HG02798 (cell line): ENCODE data around the gene PNLIPRP1.

Experiments used
- ATAC-seq: cut with Tn5 transposase; IDR thresholded peaks from one replicate; pipeline ENCODE4 v1.9.1; 2021; ENCODE audit warnings: mild to moderate bottlenecking; ENCODE audit not compliant: unreplicated experiment, poor library complexity

Gene PNLIPRP1

DNA sequence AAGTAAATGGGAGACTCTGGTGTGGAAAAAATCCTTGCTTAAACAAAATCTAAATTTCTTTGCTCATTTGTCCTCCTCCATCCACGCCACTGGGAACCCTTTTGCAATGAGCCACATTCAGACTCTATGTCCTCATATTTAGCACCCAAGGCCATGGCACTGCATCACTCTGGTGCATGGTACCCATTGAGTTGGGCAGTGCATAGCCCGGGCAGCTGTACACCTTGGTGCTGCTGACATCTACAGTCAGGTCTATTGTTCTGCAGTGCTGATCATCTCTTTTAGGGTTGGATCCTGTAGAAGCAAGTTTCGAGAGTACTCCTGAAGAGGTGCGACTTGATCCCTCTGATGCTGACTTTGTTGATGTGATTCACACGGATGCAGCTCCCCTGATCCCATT lies 6.8 kb downstream of the PNLIPRP1 start:
- no peak for ATAC-seq

DNA sequence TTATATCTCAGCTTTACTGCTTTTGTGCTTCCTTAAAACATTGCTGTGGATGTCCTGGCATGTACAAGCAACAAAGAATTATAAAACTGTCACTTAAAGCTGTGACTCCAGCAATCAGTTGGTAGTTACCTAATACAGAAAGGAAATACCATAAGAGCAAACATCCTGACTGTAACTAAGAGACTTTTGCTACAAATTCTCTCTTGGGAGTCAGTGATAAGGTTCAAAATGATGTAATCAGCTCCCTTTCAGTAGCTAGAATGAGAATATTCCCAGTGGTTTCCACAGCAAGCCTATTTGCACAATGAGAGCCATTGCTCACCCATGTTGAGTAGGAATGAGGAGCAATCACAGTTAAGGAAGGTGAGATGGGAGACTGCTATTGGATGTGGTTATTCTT lies 7.6 kb downstream of the PNLIPRP1 start:
- ATAC-seq = no peak

DNA sequence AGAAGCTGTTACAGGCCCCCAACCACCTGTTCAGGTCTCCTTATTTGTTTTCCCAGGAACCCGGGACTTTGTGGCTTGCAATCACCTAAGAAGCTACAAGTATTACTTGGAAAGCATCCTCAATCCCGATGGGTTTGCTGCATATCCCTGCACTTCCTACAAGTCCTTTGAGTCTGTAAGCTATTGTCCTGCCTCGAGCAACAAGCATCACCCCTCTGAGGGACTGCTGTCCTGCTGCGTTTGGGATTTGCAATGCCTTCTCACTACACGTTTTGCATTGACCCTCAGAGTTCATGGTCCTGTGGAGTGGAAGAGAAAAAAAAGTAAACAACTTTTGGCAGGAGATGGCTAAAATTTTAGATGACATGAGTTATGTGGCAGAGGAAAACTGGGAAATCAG lies 9.2 kb downstream of the PNLIPRP1 start:
- ATAC-seq = no peak

DNA sequence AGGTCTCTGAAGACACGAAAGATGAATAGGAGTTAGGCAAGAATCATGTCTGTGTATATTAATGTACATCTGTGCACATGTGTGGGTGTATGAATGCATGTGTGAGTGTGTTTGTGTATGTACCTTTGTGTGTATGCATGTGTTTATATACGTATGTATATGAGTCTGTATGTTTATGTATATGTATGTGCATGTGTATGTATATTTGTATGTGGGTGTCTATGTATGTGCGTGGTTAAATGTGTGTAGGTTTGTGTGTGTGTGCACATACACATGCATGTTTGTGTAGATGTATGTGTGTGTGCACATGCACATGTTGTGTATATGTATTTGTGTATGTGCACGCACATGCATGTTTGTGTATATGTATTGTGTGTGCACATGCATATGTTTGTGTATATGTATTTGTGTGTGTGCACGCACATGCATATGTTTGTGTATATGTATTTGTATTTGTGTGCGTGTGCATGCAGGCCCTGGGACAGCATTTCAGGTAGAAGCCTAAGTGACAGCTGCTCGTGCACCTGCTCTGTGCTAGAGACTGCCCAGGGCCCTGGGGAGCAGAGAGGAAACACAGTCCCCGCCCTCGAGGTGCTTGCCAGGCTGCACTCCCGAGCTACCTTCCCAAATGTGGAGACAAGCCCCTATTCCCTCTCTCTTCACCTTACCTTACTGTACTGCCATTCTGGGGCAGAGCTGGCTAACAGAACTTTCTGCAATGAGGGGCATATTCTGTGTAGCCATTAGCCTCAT lies 12.1 kb downstream of the PNLIPRP1 start:
- ATAC-seq = no peak

DNA sequence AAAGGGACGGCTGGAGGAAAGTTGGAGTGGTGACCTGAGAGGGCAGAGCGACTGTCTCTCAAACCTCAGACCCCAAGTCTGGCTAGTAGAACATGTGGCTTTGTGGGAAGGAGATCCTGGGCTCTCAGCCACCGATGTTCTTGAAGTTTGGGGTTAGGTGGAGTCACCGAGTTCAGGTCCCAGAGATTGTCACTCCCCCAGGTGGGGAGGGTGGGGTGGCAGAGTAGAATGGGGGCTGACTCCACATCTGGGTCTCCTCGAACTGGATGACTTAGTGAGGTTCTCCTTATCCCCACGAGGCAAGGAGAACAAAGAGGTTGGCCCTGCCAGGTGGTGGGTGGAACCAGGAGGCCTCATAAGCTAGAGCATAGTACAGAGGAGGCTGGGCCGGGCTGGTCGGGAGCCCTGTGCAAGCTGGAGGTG lies 15.3 kb downstream of the PNLIPRP1 start:
- no peak for ATAC-seq

DNA sequence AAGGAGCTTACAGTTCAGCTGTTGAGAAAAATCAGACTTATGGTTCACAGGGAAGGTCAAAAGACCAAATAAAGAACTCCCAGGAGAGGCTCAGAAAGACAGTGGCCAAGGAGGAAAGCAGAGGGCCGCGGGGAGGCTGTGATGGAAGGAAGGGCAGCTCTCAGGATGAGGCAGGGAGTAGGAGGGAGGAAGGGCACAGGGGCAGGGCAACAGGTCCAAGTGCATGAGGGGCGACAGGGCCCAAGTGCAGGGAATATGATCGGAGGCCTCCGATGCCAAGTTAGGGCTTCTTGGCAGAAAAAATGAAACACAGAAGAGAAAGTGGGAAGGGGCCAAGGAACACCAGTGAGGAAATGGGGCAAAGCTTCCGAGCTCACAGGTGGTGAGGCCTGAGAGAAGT lies 16.6 kb downstream of the PNLIPRP1 start:
- no peak for ATAC-seq

DNA sequence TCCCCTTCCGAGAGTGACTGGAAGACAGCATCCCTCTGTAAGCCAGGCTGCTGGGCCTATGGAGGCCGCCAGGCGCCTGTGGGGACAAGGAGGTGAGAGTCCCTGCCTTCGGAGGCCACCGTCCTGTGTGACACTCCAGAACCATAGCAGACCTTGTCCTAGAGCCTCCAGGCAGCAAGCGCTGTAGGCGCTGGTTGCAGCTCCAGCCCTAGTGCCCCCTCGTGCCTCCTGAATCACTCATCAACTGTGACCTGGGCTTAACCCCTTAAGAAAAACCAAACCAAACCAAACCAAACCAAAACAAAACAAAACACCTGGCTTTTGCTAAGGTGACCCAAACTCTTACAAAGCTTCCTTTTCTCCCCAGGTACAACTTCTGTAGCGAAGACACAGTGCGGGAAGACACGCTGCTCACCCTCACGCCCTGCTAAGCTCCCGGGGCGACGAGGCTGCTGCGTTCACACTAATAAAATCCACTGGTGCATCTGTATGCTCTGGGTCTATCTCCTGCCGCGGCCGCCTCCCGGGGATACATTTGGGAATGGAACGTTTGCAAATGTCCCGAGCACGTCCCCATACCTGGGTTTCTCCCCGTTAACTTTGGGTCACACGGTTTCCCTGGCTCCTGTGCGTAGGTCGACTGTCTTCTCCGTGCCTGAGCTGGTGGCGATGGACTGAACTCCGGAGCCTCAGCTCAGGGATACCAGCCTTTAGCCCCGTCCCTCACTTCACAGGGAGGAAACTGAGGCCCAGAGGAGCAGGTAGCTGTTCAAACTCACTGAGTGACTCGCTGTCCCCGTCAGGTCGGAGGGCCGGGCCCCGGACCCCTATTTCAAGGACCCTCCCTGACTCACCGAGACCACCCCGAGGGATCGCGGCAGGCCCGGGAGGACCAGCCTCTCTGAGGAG lies 18.2 kb downstream of the PNLIPRP1 start:
- no peak for ATAC-seq

DNA sequence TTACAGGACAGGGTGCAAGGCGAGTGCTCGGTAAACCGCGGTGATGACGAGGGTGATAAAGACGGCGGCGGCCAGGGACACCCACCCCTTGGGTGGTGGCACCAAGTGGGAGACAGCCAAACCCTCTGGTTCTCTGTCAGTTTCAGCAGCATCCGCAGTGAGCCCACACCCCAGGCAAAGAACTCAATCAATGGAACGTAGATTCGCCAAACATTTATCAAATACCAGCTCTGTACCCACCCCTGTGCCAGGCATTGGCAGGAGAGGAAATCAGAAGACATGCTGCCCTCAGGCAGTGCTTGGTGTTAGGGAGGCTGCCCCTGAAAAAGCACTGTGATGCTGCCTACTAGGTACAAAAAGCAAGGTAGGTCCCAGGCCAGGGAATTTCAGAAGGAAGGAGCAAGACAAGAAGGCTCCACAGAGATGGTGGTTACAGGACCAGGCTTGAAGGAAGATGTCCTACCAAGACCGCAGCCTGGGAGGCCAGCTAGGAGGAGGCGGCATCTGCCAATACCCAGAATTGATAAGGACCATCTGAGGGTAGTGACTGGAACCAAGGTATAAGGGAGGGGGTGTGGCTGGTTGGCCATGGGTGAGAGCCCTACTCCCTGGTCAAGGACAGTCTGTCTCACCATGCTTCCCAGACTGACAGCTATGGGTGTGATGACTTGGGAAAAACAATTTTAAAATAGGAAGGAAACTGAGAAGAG lies 19.8 kb downstream of the PNLIPRP1 start:
- no peak for ATAC-seq

DNA sequence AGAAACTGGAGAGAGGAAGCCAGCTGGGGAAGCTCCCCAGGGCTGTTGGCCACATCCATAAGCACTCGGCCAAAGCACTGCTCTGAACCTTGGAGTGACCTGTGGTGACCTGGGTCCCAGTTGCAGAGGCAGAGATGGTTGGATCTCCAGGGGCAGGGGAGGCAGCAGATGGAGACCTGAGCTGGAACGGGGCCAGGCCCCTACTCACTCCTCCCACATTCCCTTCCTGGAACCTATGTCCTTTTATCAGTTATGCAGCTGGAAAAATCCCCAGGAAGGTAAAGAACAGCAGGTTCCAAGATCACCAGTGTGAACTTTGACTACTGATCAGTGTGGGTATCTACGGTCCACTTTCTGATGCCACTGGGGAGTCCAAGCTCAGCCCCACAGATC lies 20.4 kb downstream of the PNLIPRP1 start:
- ATAC-seq = no peak

DNA sequence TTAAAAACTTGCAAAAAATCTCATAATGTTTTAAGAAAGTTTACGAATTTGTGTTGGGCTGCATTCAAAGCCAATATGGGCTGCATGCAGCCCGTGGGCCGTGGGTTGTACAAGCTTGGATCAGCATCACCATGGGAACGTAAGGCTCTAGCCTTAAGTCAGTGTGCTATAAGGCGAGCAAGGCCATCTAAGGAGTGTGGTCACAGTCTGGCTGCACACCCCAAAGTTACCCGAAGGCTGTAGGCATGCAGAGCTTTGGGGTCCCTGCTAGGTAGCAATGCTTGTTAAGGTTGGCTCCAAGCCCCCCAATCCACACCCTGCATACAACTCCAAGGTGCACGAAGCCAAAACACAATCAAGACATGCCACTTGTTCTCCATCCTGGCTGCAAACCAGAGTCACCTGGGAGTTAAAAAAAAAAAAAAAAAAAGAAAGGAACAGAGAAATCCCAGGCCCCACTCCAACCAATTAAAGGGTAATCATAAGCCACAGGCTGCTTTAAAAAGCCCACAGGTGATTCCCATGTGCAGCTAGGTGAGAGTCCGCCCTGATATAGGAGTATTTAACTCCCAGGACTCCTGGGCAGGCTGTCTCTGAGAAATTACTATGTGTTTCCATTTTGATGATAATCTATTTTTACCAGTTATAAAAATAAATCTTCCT lies 21.5 kb downstream of the PNLIPRP1 start:
- no peak for ATAC-seq

DNA sequence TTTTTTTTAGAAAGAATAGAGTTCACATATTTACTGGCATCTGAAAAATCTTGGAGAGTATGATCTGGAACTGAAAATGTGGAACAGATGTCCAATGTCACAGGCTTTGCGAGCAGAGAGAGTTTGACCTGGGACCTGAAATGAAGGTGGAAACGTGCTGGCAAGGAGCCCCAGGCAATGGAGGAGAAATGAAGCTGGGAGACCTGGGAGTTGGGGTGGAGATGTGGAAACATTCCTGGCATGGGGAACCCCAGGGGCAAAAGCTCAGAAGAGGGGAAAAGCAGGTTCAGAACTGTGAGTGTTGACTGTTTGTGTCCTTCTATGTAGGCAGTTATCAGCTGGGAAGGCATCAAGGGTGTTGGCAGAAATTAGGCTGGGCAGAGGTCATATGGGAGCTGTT lies 22.7 kb downstream of the PNLIPRP1 start:
- no peak for ATAC-seq

DNA sequence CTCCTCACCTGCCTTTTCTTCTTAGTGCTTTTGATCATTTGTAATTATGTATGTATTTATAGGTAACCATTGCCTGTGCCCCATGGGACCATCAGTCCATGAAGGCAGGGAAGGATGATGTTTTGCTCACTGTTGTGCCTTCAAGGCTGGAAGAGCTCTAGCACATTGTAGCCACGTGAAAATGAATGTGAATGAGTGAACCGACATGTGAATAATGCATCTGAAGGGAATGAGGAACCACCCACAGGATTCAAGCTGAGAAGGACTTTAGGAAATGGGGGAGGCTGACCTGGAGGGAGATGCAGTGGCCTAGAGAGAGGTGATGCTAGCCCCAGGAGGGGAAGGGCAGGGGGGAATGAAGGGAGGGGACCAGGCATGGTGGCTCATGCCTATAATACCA lies 24.0 kb downstream of the PNLIPRP1 start:
- no peak for ATAC-seq

DNA sequence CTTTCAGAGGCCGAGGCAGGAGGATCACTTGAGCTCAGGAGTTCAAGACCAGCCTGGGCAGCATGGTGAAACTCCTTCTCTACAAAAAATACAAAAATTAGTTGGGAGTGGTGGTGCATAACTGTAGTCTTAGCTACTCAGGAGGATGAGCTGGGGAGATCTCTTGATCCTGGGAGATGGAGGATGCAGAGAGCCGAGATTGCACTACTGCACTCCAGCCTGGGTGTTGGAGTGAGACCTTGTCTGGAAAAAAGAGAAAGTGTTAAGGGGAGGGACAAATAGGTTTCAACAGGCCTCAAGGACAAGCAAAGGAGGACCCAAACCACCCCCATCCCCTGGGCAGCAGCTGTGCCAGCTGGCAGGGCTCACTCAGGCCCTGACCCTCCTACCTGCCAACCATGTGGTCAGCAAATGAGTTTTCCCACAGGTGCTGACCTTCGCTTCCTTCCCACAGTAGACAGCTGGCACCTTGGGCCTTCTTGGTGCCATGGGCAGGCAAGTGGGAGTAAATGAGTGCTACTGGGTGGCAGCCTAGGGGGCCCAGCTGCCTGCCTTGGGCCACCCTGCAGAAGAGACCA lies 24.5 kb downstream of the PNLIPRP1 start:
- no peak for ATAC-seq

DNA sequence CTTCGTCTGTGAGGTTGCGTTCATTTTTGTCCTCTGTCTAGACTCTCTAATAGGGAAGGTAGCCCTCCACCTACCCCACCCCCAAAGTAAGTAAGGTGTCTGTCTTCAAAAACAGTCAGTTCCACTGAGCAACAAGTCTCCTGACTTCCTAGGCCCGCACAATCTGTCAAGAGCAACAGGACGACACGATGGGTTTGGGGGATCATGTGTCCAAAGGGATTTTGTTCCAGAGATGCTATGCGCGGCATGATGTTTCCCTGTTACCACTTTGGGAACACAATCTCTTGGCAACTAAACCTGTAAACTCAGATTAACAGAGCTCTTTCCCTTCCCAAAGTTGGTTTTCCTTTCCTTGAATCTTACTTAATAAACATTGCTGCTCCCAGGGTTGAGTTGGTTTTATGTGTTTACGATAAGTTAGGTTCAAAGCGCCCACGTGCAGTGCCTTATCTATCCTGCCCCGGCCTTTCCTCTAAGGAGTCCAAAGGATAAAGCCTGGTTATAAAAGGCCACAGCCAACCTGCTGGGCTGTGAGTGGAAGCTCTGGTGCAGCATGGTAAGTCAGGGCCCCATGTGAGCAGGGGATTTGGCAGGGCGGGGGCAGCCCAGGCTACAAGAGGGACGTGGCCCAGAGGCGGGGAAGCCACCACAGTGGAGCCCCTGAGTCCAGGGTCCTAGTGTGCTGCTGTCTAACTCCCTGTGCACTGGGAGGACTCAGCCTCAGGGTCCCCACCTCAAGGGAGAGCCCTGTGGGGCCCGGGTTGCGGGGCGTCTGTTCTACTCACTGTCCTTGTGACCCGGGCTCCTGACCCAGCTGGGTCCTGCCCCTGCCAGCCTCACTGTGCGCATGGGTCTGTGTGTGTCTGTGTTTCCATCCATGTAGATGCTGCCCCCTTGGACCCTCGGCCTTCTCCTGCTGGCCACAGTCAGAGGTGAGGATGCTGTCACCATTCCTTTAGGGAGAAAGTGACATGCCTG lies 30.0 kb downstream of the PNLIPRP1 start, which contains the start of gene PNLIPRP2:
TSS of gene PNLIPRP2 (plus strand) at position 531 of the 978 bp plus-strand sequence.
- ATAC-seq = no peak

DNA sequence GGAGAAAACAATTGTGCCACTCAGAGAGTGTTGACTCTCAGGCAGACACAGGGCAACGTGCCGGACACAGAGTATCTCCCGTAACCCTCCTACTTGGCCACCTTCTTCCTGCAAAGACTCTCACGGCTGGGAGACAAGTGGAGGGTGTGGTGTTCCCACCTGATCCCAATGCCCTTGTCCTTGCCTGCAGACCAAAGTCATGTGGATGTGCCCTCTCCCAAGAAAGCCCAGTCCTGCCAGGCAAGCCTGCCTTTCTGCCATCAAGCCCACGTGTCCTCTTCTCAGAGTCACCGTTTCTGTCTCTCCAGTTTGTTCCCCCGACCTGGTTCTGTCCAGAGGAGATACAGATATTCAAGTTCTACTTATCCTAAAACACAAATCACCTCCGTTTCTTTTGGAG lies 30.7 kb downstream of the PNLIPRP1 start:
- no peak for ATAC-seq

DNA sequence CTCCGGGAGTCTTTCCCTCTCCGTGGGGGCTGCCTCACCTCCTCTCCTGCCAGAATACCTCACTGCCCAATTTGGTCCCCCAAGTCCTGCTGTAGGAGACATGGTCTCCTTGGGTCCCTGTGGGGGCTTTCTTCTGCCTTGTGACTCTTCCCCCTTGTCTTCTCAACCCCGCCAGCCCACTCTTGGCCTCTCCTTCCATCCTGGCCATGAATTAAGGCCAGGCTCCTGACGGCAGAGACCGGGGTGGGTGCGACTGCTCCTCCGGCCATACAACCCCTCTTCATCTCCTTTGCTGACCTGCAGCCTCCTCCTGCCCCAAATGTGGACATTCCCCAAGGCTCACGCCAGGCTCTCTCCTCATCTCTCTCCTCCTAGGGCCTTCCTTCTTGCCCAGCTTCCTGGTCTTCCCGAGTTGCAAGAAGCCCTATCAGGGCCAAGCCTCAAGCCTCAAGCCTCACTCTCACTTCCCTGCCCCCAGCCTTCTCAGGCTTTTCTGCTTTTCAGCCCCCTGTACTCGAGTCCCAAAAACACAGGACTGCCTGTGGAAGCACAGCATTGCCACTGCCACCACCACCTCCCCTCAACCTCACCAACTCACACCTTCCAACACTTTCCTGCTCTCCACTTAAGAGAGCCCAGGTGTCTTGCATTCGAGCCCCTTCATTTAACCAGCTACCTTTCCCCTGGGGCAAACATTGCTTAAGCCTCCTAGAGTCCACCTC lies 31.3 kb downstream of the PNLIPRP1 start:
- ATAC-seq = no peak

DNA sequence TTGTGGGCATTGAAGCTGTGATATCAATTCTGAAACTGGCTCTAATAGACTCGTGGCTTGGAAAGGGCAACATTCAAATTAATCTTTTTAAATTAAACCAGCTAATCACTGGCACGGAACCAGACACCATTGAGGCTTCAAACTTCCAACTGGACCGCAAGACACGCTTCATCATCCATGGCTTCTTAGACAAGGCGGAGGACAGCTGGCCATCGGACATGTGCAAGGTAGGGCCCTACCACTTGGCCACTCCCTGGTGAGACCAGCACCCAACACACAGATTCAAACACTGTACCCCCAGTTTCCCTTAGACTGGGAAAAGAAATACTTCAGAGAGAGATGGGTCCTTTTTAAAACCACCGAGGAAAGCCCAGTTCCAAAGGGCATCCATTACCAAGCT lies 35.1 kb downstream of the PNLIPRP1 start:
- ATAC-seq = no peak

DNA sequence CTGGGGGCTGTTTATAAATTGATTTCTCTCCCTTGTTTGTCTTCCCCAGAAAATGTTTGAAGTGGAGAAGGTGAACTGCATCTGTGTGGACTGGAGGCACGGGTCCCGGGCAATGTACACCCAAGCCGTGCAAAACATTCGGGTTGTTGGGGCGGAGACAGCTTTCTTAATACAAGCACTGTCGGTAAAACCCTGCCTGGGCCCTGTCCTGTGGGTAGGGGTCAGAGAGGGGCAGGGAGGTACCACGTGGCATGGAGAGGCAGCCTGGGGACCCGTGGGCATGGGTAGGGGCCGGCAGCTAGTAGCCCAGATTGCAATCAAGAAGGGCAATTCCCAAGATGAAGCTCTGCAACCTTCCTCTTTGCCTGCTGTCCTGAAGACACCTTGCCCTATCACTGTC lies 36.1 kb downstream of the PNLIPRP1 start:
- no peak for ATAC-seq
